IPS-18a (cell line): ENCODE measurements around the gene CST7.

Experiments
- H3K27ac ChIP-seq: one replicate; pipeline ENCODE4 v1.5.1; 2013; ENCODE audit warnings: low read length
- H3K27me3 ChIP-seq: one replicate; pipeline ENCODE4 v1.6.1; 2013; ENCODE audit warnings: mild to moderate bottlenecking, low read length; ENCODE audit not compliant: control insufficient read depth, insufficient read depth
- H3K36me3 ChIP-seq: one replicate; pipeline ENCODE4 v1.6.1; 2013; ENCODE audit warnings: low read depth, low read length; ENCODE audit not compliant: control insufficient read depth
- H3K4me1 ChIP-seq: one replicate; pipeline ENCODE4 v1.6.1; 2013; ENCODE audit warnings: low read depth, low read length; ENCODE audit not compliant: control insufficient read depth
- H3K4me3 ChIP-seq: one replicate; pipeline ENCODE4 v1.5.1; 2013; ENCODE audit warnings: low read length
- H3K9ac ChIP-seq: one replicate; pipeline ENCODE4 v1.6.1; 2013; ENCODE audit warnings: mild to moderate bottlenecking, low read length, moderate library complexity
- H3K9me3 ChIP-seq: one replicate; pipeline ENCODE4 v1.6.1; 2013; ENCODE audit warnings: low read depth, low read length; ENCODE audit not compliant: control insufficient read depth

Gene CST7

GRCh38 chr20:24971376-24972101, 22.5 kb downstream of the CST7 start:
- H3K4me1 ChIP-seq: no peaks in the 10 kb centered on the region
- H3K4me3 ChIP-seq: no peak overlapping the region
- H3K9ac ChIP-seq: no peak overlapping the region
- peaks cover 47% of the 10 kb centered on the region for H3K36me3 ChIP-seq
- no peaks in the 10 kb centered on the region for H3K27me3 ChIP-seq
- H3K27ac ChIP-seq: no peak overlapping the region
- peaks cover under 1% of the 10 kb centered on the region for H3K9me3 ChIP-seq

GRCh38 chr20:24972341-24972740, 23.3 kb downstream of the CST7 start:
- Histone ChIP-seq H3K27ac (no peak overlapping the region), H3K4me3 (no peak overlapping the region), H3K9me3 (peaks cover 5% of the 10 kb centered on the region), H3K9ac (no peak overlapping the region), H3K36me3 (peaks cover 51% of the 10 kb centered on the region), H3K27me3 (no peaks in the 10 kb centered on the region), H3K4me1 (no peaks in the 10 kb centered on the region)

GRCh38 chr20:24977336-24977735, 28.3 kb downstream of the CST7 start:
- Histone ChIP-seq H3K9ac (no peak overlapping the region), H3K27me3 (no peaks in the 10 kb centered on the region), H3K36me3 (peaks cover 30% of the 10 kb centered on the region), H3K4me1 (no peaks in the 10 kb centered on the region), H3K9me3 (peaks cover 5% of the 10 kb centered on the region), H3K4me3 (no peak overlapping the region), H3K27ac (no peak overlapping the region)

GRCh38 chr20:24977797-24978196, 28.7 kb downstream of the CST7 start:
- Histone ChIP-seq H3K27me3 (no peaks in the 10 kb centered on the region), H3K9ac (no peak overlapping the region), H3K27ac (no peak overlapping the region), H3K4me1 (no peaks in the 10 kb centered on the region), H3K4me3 (no peak overlapping the region), H3K36me3 (peaks cover 26% of the 10 kb centered on the region), H3K9me3 (peaks cover 5% of the 10 kb centered on the region)

- Histone ChIP-seq H3K36me3 (peaks cover 20% of the 10 kb centered on the region), H3K4me3 (no peak overlapping the region), H3K27ac (no peak overlapping the region), H3K9ac (no peak overlapping the region), H3K4me1 (no peaks in the 10 kb centered on the region), H3K27me3 (no peaks in the 10 kb centered on the region), H3K9me3 (peaks cover 5% of the 10 kb centered on the region)
Observed at GRCh38 chr20:24978513-24978912, 29.4 kb downstream of the CST7 start.

- Histone ChIP-seq H3K9ac (no peak overlapping the region), H3K36me3 (peaks cover 23% of the 10 kb centered on the region), H3K27ac (no peak overlapping the region), H3K9me3 (peaks cover 5% of the 10 kb centered on the region), H3K4me1 (no peaks in the 10 kb centered on the region), H3K27me3 (no peaks in the 10 kb centered on the region), H3K4me3 (no peak overlapping the region)
Observed at GRCh38 chr20:24979036-24979960, 30.2 kb downstream of the CST7 start.

GRCh38 chr20:24980291-24981053, 31.4 kb downstream of the CST7 start:
- no peak overlapping the region for H3K27ac ChIP-seq
- H3K4me3 ChIP-seq: no peak overlapping the region
- no peaks in the 10 kb centered on the region for H3K27me3 ChIP-seq
- H3K9me3 ChIP-seq: peaks cover 5% of the 10 kb centered on the region
- no peak overlapping the region for H3K9ac ChIP-seq
- H3K36me3 ChIP-seq: peaks cover 23% of the 10 kb centered on the region
- H3K4me1 ChIP-seq: no peaks in the 10 kb centered on the region

GRCh38 chr20:24981282-24981681, 32.2 kb downstream of the CST7 start:
- H3K36me3 ChIP-seq: peaks cover 23% of the 10 kb centered on the region
- H3K4me3 ChIP-seq: no peak overlapping the region
- no peaks in the 10 kb centered on the region for H3K4me1 ChIP-seq
- H3K27me3 ChIP-seq: no peaks in the 10 kb centered on the region
- no peak overlapping the region for H3K27ac ChIP-seq
- peaks cover 5% of the 10 kb centered on the region for H3K9me3 ChIP-seq
- no peak overlapping the region for H3K9ac ChIP-seq

- Histone ChIP-seq H3K27me3 (no peaks in the 10 kb centered on the region), H3K36me3 (peaks cover 21% of the 10 kb centered on the region), H3K27ac (no peak overlapping the region), H3K9me3 (peaks cover 2% of the 10 kb centered on the region), H3K4me1 (no peaks in the 10 kb centered on the region), H3K9ac (no peak overlapping the region), H3K4me3 (no peak overlapping the region)
Observed at GRCh38 chr20:24981790-24982189, 32.7 kb downstream of the CST7 start.

GRCh38 chr20:24983896-24984295, 34.8 kb downstream of the CST7 start:
- Histone ChIP-seq H3K9me3 (no peaks in the 10 kb centered on the region), H3K27ac (no peak overlapping the region), H3K27me3 (no peaks in the 10 kb centered on the region), H3K4me3 (no peak overlapping the region), H3K36me3 (peaks cover 10% of the 10 kb centered on the region), H3K9ac (no peak overlapping the region), H3K4me1 (no peaks in the 10 kb centered on the region)

- Histone ChIP-seq H3K36me3 (peaks cover 10% of the 10 kb centered on the region), H3K4me1 (no peaks in the 10 kb centered on the region), H3K9ac (no peak overlapping the region), H3K9me3 (no peaks in the 10 kb centered on the region), H3K27me3 (no peaks in the 10 kb centered on the region), H3K4me3 (no peak overlapping the region), H3K27ac (no peak overlapping the region)
Observed at GRCh38 chr20:24984961-24985640, 36.0 kb downstream of the CST7 start.
